Endodermal cell (in vitro differentiated cells): ENCODE data around the gene NUDT9. TPM values are rescaled to one million over a fixed set of nuclear protein-coding genes. Genes with fewer than 3 reads are reported as not detected.
"Not testable (repeated sequence)": the region's sequence is repeated elsewhere in the genome, so short reads cannot be mapped to it uniquely, and the experiment has no call there.

Experiments used
- DNase-seq: peaks from one replicate; pipeline ENCODE4 v3.0.0-alpha.2; 2017
- H3K27ac ChIP-seq: 2 replicates; pipeline ENCODE4 v1.5.1; 2013; ENCODE audit warnings: mild to moderate bottlenecking, low read depth, low read length, moderate library complexity
- H3K27me3 ChIP-seq: 2 replicates; pipeline ENCODE4 v1.6.1; 2013; ENCODE audit warnings: mild to moderate bottlenecking, low read length, moderate library complexity; ENCODE audit not compliant: insufficient read depth, control insufficient read depth, poor library complexity, severe bottlenecking
- H3K36me3 ChIP-seq: 2 replicates; pipeline ENCODE4 v1.7.0; 2013; ENCODE audit warnings: mild to moderate bottlenecking, low read length, moderate library complexity; ENCODE audit not compliant: control insufficient read depth, insufficient read depth
- H3K4me1 ChIP-seq: one replicate; pipeline ENCODE4 v1.7.0; 2013; ENCODE audit warnings: low read length; ENCODE audit not compliant: control insufficient read depth, insufficient read depth
- H3K4me3 ChIP-seq: 2 replicates; pipeline ENCODE4 v1.5.1; 2013; ENCODE audit warnings: mild to moderate bottlenecking, low read length, moderate library complexity
- H3K9ac ChIP-seq: 2 replicates; pipeline ENCODE4 v1.6.1; 2013; ENCODE audit warnings: mild to moderate bottlenecking, low read length, moderate library complexity; ENCODE audit not compliant: poor library complexity, severe bottlenecking; ENCODE audit errors: extremely low read depth
- H3K9me3 ChIP-seq: 2 replicates; pipeline ENCODE4 v1.6.1; 2013; ENCODE audit warnings: mild to moderate bottlenecking, low read length, moderate library complexity; ENCODE audit not compliant: control insufficient read depth
- H3K27ac Mint-ChIP-seq: 2 replicates; pipeline ENCODE4 v1.8.0; 2020; ENCODE audit warnings: mixed read lengths
- H3K27me3 Mint-ChIP-seq: 2 replicates; pipeline ENCODE4 v1.8.0; 2021; ENCODE audit warnings: mild to moderate bottlenecking, mixed read lengths; ENCODE audit not compliant: insufficient read depth
- H3K36me3 Mint-ChIP-seq: 2 replicates; pipeline ENCODE4 v1.8.0; 2020; ENCODE audit warnings: low read depth, mixed read lengths
- H3K4me1 Mint-ChIP-seq: 2 replicates; pipeline ENCODE4 v1.8.0; 2020; ENCODE audit warnings: mixed read lengths
- H3K4me3 Mint-ChIP-seq: 2 replicates; pipeline ENCODE4 v1.8.0; 2020; ENCODE audit warnings: mild to moderate bottlenecking, moderate library complexity, mixed read lengths
- H3K9me3 Mint-ChIP-seq: 2 replicates; pipeline ENCODE4 v1.8.0; 2020; ENCODE audit warnings: mild to moderate bottlenecking, mixed read lengths
- WGBS, 2 experiments: methylation state at CpG; one replicate each; pipeline versions ENCODE4 v1.1.5 to v1.1.7; 2013; ENCODE audit warnings: missing lambda C conversion rate in 2 of 2, mixed read lengths in 1 of 2; ENCODE audit not compliant: insufficient coverage in 1 of 2, insufficient read length in 1 of 2; 5-methylcytosine and 5-hydroxymethylcytosine counted together
- total RNA-seq, 2 donors: library from RNA; stranded (reverse); fragmentation: NEBNext Ultra II Directional in 1 of 2; extraction: Animal tissue kit (Norgen Biotek cat#: 25700) in 1 of 2; gene quantifications; 2 replicates in 1 of 2; 3 replicates in 1 of 2; pipeline ENCODE4 v1.2.1, GENCODE V29; 2021
- TF ChIP-seq, protein P1 (sequence below): fragments of 200-600 bp; sonication (generic); conservative IDR thresholded peaks from 2 replicates; pipeline ENCODE4 v1.5.0; 2021; ENCODE audit warnings: antibody characterized with exemption, mild to moderate bottlenecking

Gene NUDT9
- total RNA-seq, 2 donors from 2014 or later = 23.2 to 28.6 TPM

DNA sequence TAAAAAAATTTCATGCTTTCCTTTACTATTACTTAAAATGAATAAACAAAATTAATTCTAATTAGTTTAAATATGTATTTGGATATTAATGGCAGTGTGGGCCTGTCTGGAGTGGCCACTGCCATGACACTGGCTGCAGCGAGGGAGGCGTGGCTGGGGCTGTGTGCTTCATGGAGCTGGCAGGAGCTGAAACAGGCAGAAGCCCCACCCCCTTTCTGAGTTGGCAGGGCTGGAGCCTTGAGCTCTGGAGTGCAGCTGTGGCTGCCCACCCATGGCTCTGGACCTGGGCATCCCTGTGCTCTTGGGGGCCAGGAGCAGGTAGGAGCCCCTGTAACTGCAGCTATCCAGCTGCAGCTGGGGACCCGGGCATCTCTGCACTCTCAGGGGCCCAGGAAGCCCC lies 23.2 kb upstream of the NUDT9 start:
- no peak overlapping the region for H3K27ac Mint-ChIP-seq
- Histone ChIP-seq H3K27ac (no peak overlapping the region), H3K36me3 (no peaks in the 10 kb centered on the region), H3K27me3 (no peaks in the 10 kb centered on the region), H3K9ac (no peak overlapping the region), H3K9me3 (peaks cover 19% of the 10 kb centered on the region), H3K4me1 (no peaks in the 10 kb centered on the region), H3K4me3 (no peak overlapping the region)
- DNase-seq = peak; percentile 57
- WGBS, 2 experiments = 83 to 92% methylated on average over 1 to 3 of the region's 3 CpGs
- H3K36me3 Mint-ChIP-seq = no peaks in the 10 kb centered on the region
- no peaks in the 10 kb centered on the region for H3K27me3 Mint-ChIP-seq
- H3K9me3 Mint-ChIP-seq = peaks cover 13% of the 10 kb centered on the region
- H3K4me1 Mint-ChIP-seq = no peaks in the 10 kb centered on the region
- no peak overlapping the region for H3K4me3 Mint-ChIP-seq
- TF ChIP-seq, protein P1, sequence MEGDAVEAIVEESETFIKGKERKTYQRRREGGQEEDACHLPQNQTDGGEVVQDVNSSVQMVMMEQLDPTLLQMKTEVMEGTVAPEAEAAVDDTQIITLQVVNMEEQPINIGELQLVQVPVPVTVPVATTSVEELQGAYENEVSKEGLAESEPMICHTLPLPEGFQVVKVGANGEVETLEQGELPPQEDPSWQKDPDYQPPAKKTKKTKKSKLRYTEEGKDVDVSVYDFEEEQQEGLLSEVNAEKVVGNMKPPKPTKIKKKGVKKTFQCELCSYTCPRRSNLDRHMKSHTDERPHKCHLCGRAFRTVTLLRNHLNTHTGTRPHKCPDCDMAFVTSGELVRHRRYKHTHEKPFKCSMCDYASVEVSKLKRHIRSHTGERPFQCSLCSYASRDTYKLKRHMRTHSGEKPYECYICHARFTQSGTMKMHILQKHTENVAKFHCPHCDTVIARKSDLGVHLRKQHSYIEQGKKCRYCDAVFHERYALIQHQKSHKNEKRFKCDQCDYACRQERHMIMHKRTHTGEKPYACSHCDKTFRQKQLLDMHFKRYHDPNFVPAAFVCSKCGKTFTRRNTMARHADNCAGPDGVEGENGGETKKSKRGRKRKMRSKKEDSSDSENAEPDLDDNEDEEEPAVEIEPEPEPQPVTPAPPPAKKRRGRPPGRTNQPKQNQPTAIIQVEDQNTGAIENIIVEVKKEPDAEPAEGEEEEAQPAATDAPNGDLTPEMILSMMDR = no peak

DNA sequence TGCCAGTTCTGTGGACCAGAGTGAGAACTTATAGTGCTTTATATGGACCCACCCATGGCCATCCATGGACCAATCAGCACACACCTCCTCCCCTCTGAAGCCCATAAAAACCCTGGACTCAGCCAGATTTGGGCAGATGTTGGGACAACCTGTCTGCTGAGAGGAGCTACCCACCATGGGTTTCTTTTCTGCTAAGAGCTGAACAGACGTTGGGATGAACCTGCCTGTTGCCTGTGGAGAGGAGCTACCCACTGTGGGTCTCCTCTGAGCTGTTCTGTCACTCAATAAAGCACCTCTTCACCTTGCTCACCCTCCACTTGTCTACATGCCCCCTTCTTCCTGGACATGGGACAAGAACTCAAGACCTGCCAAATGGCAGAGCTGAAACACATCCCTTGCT lies 22.4 kb upstream of the NUDT9 start:
- no peak overlapping the region for H3K4me3 ChIP-seq
- H3K4me1 ChIP-seq = no peaks in the 10 kb centered on the region
- Mint-ChIP-seq H3K9me3 (peaks cover 16% of the 10 kb centered on the region), H3K4me1 (no peaks in the 10 kb centered on the region), H3K27me3 (no peaks in the 10 kb centered on the region), H3K36me3 (no peaks in the 10 kb centered on the region), H3K27ac (no peak overlapping the region), H3K4me3 (no peak overlapping the region)
- TF ChIP-seq, protein P1 = no peak
- H3K9ac ChIP-seq = no peak overlapping the region
- 86% methylated on average over 1 of the region's 1 CpG; no CpG with 5 or more reads in 1 of the 2 experiments for WGBS, 2 experiments
- no peak overlapping the region for H3K27ac ChIP-seq
- peaks cover 19% of the 10 kb centered on the region for H3K9me3 ChIP-seq
- no peaks in the 10 kb centered on the region for H3K27me3 ChIP-seq
- no peaks in the 10 kb centered on the region for H3K36me3 ChIP-seq
- DNase-seq = no peak

DNA sequence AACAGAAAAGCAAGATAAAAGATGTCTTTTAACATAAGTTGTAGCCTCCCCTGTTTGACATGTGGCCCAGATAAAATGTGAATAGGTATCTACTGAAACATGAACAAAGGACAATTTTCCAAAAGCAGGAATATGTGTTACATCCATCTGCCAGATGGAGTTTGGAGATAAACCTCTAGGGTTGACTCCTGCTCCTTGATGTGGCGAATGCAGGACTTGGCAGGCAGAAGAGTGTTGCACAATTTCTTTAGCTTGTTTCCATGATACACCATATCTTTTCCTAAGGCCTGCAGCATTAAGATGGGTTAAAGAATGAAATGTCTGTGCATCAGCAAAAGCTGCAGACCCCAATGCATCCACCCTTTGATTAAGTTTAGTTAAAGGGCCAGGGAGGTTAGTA lies 18.6 kb upstream of the NUDT9 start:
- H3K27me3 ChIP-seq = not testable (repeated sequence)

DNA sequence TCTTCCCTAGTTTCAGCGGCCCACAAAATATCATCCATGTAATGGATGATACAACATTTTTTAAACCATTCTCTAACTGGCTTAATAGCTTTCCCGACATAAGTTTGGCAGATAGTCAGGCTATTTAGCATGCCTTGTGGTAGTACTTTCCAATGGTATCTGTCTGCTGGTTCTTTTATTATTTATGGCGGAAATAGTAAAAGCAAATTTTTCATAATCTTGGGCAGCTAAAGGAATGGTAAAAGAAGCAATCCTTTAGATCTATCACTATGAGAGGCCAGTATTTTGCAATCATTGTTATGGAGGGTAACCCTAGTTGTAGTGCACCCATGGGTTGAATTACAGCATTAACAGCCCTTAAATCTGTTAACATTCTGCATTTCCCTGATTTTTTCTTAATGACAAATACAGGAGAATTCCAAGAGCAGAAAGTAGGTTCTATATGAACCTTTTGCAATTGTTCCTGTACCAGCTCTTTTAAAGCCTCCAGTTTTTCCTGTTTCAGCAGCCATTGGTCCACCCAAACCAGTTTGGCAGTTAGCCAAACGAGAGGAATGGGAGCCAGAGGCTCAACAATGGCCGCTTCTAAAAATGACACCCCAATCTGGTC lies 17.1 kb upstream of the NUDT9 start:
- Mint-ChIP-seq H3K4me3 (no peak overlapping the region), H3K36me3 (no peaks in the 10 kb centered on the region), H3K27me3 (no peaks in the 10 kb centered on the region), H3K4me1 (peaks cover 6% of the 10 kb centered on the region), H3K27ac (no peak overlapping the region), H3K9me3 (peaks cover 21% of the 10 kb centered on the region)
- TF ChIP-seq, protein P1 = no peak
- Histone ChIP-seq H3K4me1 (no peaks in the 10 kb centered on the region), H3K27ac (no peak overlapping the region), H3K27me3 (no peaks in the 10 kb centered on the region), H3K4me3 (no peak overlapping the region), H3K9me3 (peaks cover 16% of the 10 kb centered on the region), H3K9ac (no peak overlapping the region), H3K36me3 (no peaks in the 10 kb centered on the region)
- 94 to 96% methylated on average over 5 of the region's 5 CpGs for WGBS, 2 experiments
- no peak for DNase-seq

More for the DNA sequence above, 18.6 kb upstream of the NUDT9 start:
- H3K27ac Mint-ChIP-seq, H3K4me1 Mint-ChIP-seq, H3K27ac ChIP-seq, H3K36me3 Mint-ChIP-seq, H3K9ac ChIP-seq, H3K36me3 ChIP-seq, H3K4me3 ChIP-seq, H3K4me3 Mint-ChIP-seq, H3K27me3 Mint-ChIP-seq, DNase-seq, H3K4me1 ChIP-seq: not testable (repeated sequence)
- peaks cover 21% of the 10 kb centered on the region for H3K9me3 Mint-ChIP-seq
- peaks cover 24% of the 10 kb centered on the region for H3K9me3 ChIP-seq
- WGBS, 2 experiments = 100% methylated on average over 1 of the region's 1 CpG
